H1 (cell line): ENCODE data around the gene TJP2. TPM values are rescaled to one million over a fixed set of nuclear protein-coding genes. Genes with fewer than 3 reads are reported as not detected.

ENCODE experiments used
- CTCF ChIA-PET: fragments of 300-600 bp; sonication (Branson Sonifier 250); formaldehyde crosslinking; loops from one replicate; lab custom pipeline; 2021; ENCODE audit not compliant: partially characterized antibody; lab: Charles Lee
- POLR2A ChIA-PET: fragments of 300-600 bp; sonication (Branson Sonifier 250); formaldehyde crosslinking; loops from one replicate; lab custom pipeline; 2021; ENCODE audit warnings: inconsistent platforms; ENCODE audit not compliant: partially characterized antibody; lab: Charles Lee
- DNase-seq, 2 experiments: peaks; one replicate each; pipeline versions ENCODE4 v3.0.0 to v3.0.0-alpha.2; 2010 to 2022; ENCODE audit warnings: low spot score in 2 of 2, low read depth in 1 of 2, mixed read lengths in 1 of 2
- FAIRE-seq: peaks from 2 replicates; lab custom pipeline; 2011; peaks lifted over from hg19 to GRCh38; lab: Jason Lieb, UNC
- H2AFZ ChIP-seq: 2 replicates; pipeline ENCODE4 v1.8.1; 2012; ENCODE audit warnings: low read length, inconsistent platforms
- H2AK5ac ChIP-seq: 2 replicates; pipeline ENCODE4 v1.6.1; 2013; ENCODE audit warnings: low read depth, low read length
- H2BK120ac ChIP-seq: replicated peaks from 2 replicates; pipeline ENCODE3; 2013; ENCODE audit warnings: low read depth, low read length, inconsistent platforms
- H2BK12ac ChIP-seq: 2 replicates; pipeline ENCODE4 v1.6.1; 2013; ENCODE audit warnings: low read depth, low read length
- H2BK15ac ChIP-seq: 2 replicates; pipeline ENCODE4 v1.6.1; 2013; ENCODE audit warnings: low read length
- H2BK20ac ChIP-seq: 2 replicates; pipeline ENCODE4 v1.6.1; 2013; ENCODE audit warnings: low read length
- H2BK5ac ChIP-seq: 2 replicates; pipeline ENCODE4 v1.6.1; 2013; ENCODE audit warnings: low read depth, low read length
- H3K14ac ChIP-seq: 2 replicates; pipeline ENCODE4 v1.6.1; 2013; ENCODE audit warnings: inconsistent platforms; ENCODE audit not compliant: insufficient read length
- H3K18ac ChIP-seq: 2 replicates; pipeline ENCODE4 v1.6.1; 2013; ENCODE audit warnings: low read length; ENCODE audit errors: extremely low read depth
- H3K23ac ChIP-seq: 2 replicates; pipeline ENCODE4 v1.6.1; 2013; ENCODE audit warnings: inconsistent platforms; ENCODE audit not compliant: insufficient read length
- H3K23me2 ChIP-seq: 2 replicates; pipeline ENCODE4 v1.6.1; 2013; ENCODE audit warnings: low read depth, low read length
- H3K27ac ChIP-seq: 2 replicates; pipeline ENCODE4 v1.6.1; 2011; ENCODE audit warnings: low read depth, low read length, inconsistent platforms
- H3K27me3 ChIP-seq, 4 experiments: replicated peaks in 1 of 4; 1 replicate in 1 of 4; 2 replicates in 3 of 4; pipeline versions ENCODE4 v1.6.1 to v1.8.1; 2011 to 2013; ENCODE audit warnings: low read length in 3 of 4, mild to moderate bottlenecking in 3 of 4, inconsistent platforms in 2 of 4, mixed read lengths in 2 of 4, moderate library complexity in 1 of 4; ENCODE audit not compliant: control insufficient read depth in 3 of 4, insufficient read depth in 3 of 4; ENCODE audit errors: extremely low read depth in 1 of 4
- H3K36me3 ChIP-seq, 4 experiments: 2 replicates each; pipeline versions ENCODE4 v1.6.1 to v1.8.1; 2011 to 2013; ENCODE audit warnings: mild to moderate bottlenecking in 4 of 4, low read length in 3 of 4, moderate library complexity in 2 of 4, control low read depth in 1 of 4, inconsistent platforms in 1 of 4; ENCODE audit not compliant: insufficient read depth in 4 of 4, control insufficient read depth in 2 of 4
- H3K4ac ChIP-seq: replicated peaks from 2 replicates; pipeline ENCODE3; 2013; ENCODE audit warnings: low read length, low read depth, mixed read lengths, inconsistent platforms; ENCODE audit not compliant: insufficient read length
- H3K4me1 ChIP-seq, 4 experiments: replicated peaks in 1 of 4; 1 replicate in 1 of 4; 2 replicates in 3 of 4; pipeline versions ENCODE4 v1.6.1 to v1.8.1; 2011 to 2013; ENCODE audit warnings: low read length in 3 of 4, inconsistent platforms in 2 of 4, mixed read lengths in 1 of 4; ENCODE audit not compliant: insufficient read depth in 4 of 4, control insufficient read depth in 3 of 4
- H3K4me2 ChIP-seq, 2 experiments: 2 replicates each; pipeline versions ENCODE4 v1.6.1 to v1.8.1; 2011 to 2013; ENCODE audit warnings: low read depth in 2 of 2, low read length in 2 of 2, control low read depth in 1 of 2, inconsistent platforms in 1 of 2, mild to moderate bottlenecking in 1 of 2; ENCODE audit not compliant: insufficient read depth in 1 of 2
- H3K4me3 ChIP-seq, 4 experiments: fragments of 200-600, 300-600 bp in 1 of 4; sonication (generic), shearing (Covaris generic), sonication (Bioruptor Twin) in 1 of 4; 2 replicates each; pipeline versions ENCODE4 v1.5.1 to v1.8.1; 2011 to 2016; ENCODE audit warnings: low read length in 4 of 4, low read depth in 3 of 4, control low read depth in 2 of 4, inconsistent platforms in 2 of 4, mild to moderate bottlenecking in 2 of 4, mixed read lengths in 1 of 4, moderate library complexity in 1 of 4; ENCODE audit not compliant: insufficient read depth in 2 of 4; ENCODE audit errors: extremely low read depth in 1 of 4
- H3K56ac ChIP-seq: replicated peaks from 2 replicates; pipeline ENCODE3; 2013; ENCODE audit warnings: low read depth, mild to moderate bottlenecking, mixed read lengths, low read length, inconsistent platforms; ENCODE audit not compliant: insufficient read length
- H3K79me1 ChIP-seq: 2 replicates; pipeline ENCODE4 v1.6.1; 2013; ENCODE audit warnings: low read depth, low read length, control low read depth
- H3K79me2 ChIP-seq, 2 experiments: 2 replicates each; pipeline versions ENCODE4 v1.6.1 to v1.8.1; 2012 to 2013; ENCODE audit warnings: low read length in 2 of 2, mild to moderate bottlenecking in 2 of 2, inconsistent platforms in 1 of 2; ENCODE audit not compliant: insufficient read depth in 2 of 2, control insufficient read depth in 1 of 2
- H3K9ac ChIP-seq, 4 experiments: replicated peaks in 1 of 4; 1 replicate in 1 of 4; 2 replicates in 3 of 4; pipeline versions ENCODE4 v1.6.1 to v1.8.1; 2011 to 2013; ENCODE audit warnings: low read depth in 3 of 4, low read length in 3 of 4, control low read depth in 2 of 4, mild to moderate bottlenecking in 2 of 4, moderate library complexity in 2 of 4, inconsistent platforms in 1 of 4; ENCODE audit errors: extremely low read depth in 1 of 4
- H3K9me3 ChIP-seq, 2 experiments: 2 replicates each; pipeline versions ENCODE4 v1.6.1 to v1.8.1; 2012 to 2013; ENCODE audit warnings: mild to moderate bottlenecking in 2 of 2, moderate library complexity in 2 of 2, control low read depth in 1 of 2, inconsistent platforms in 1 of 2, low read depth in 1 of 2, low read length in 1 of 2, mixed read lengths in 1 of 2; ENCODE audit not compliant: insufficient read depth in 2 of 2
- H4K20me1 ChIP-seq, 2 experiments: replicated peaks in 1 of 2; 2 replicates each; pipeline versions ENCODE3 to v1.8.1; 2011 to 2013; ENCODE audit warnings: inconsistent platforms in 2 of 2, low read length in 2 of 2, mild to moderate bottlenecking in 1 of 2; ENCODE audit not compliant: insufficient read depth in 2 of 2, control insufficient read depth in 1 of 2
- H4K5ac ChIP-seq: 2 replicates; pipeline ENCODE4 v1.6.1; 2013; ENCODE audit warnings: low read length, low read depth, mixed read lengths, inconsistent platforms; ENCODE audit not compliant: insufficient read length
- H4K8ac ChIP-seq: 2 replicates; pipeline ENCODE4 v1.8.0; 2013; ENCODE audit warnings: mild to moderate bottlenecking, moderate library complexity, low read length, inconsistent platforms; ENCODE audit not compliant: insufficient read depth; ENCODE audit errors: extremely low read depth
- H4K91ac ChIP-seq: replicated peaks from 2 replicates; pipeline ENCODE3; 2013; ENCODE audit warnings: low read length, mixed read lengths, inconsistent platforms; ENCODE audit not compliant: insufficient read length
- BACH1 ChIP-seq: IDR thresholded peaks from 2 replicates; pipeline ENCODE4 v1.6.1; 2012; ENCODE audit warnings: low read length, improper control_type of control experiment
- EZH2 ChIP-seq: fragments of 200-600 bp; sonication (generic); IDR thresholded peaks from 2 replicates; pipeline ENCODE4 v1.7.1; 2012; ENCODE audit warnings: low read depth, mild to moderate bottlenecking, moderate library complexity, low read length, inconsistent platforms; ENCODE audit not compliant: severe bottlenecking
- NRF1 ChIP-seq: IDR thresholded peaks from 2 replicates; pipeline ENCODE4 v1.6.1; 2011; ENCODE audit warnings: mild to moderate bottlenecking, low read depth, low read length, improper control_type of control experiment
- TBP ChIP-seq: IDR thresholded peaks from 2 replicates; pipeline ENCODE4 v1.6.1; 2011; ENCODE audit warnings: low read depth, low read length, improper control_type of control experiment
- WGBS, 2 experiments: shearing (Covaris generic) in 1 of 2; methylation state at CpG; one replicate each; pipeline versions ENCODE4 v1.1.6 to v1.1.7; 2013 to 2015; ENCODE audit warnings: low lambda C conversion rate in 2 of 2, mixed read lengths in 2 of 2, inconsistent platforms in 1 of 2, low coverage in 1 of 2, missing lambda C conversion rate in 1 of 2; ENCODE audit not compliant: insufficient replicate concordance in 2 of 2, insufficient coverage in 1 of 2, insufficient read length in 1 of 2; ENCODE audit errors: extremely low coverage in 1 of 2, missing lambda C conversion rate in 1 of 2; 5-methylcytosine and 5-hydroxymethylcytosine counted together
- polyA plus RNA-seq, 7 experiments: library from polyadenylated mRNA; depleted of rRNA in 3 of 7; stranded (reverse) in 5 of 7; unstranded in 2 of 7; fragments of >200 nt in 5 of 7; fragments of 200-250 nt in 2 of 7; gene quantifications; 1 replicate in 5 of 7; 2 replicates in 1 of 7; 4 replicates in 1 of 7; pipeline versions ENCODE4 v1.2.1 to v1.2.3, GENCODE V29; 2011 to 2013; ENCODE audit warnings: missing spikeins in 2 of 7, mixed read lengths in 2 of 7
- total RNA-seq: library from RNA; stranded (reverse); fragmentation: NEBNext Ultra II Directional; extraction: Animal tissue kit (Norgen Biotek cat#: 25700); gene quantifications from 2 replicates; pipeline ENCODE4 v1.2.1, GENCODE V29; 2021

Gene TJP2
- total and polyA plus RNA-seq, 2 of the 8 experiments (the other 6 are each of a cell fraction or from before 2014, with no cell fraction given), result 54.9 to 137 TPM

GRCh38 chr9:69206047-69206446 is 32.0 kb downstream of the TJP2 start:
- H3K56ac ChIP-seq, result no peak overlapping the region
- no peak overlapping the region for H4K8ac ChIP-seq
- H3K18ac ChIP-seq, result no peak overlapping the region
- H3K79me1 ChIP-seq, result no peaks in the 10 kb centered on the region; the same call in 1 of the 2 replicates
- H4K20me1 ChIP-seq, result peaks cover 0 to 2% of the 10 kb centered on the region in 2 experiments
- H3K4me2 ChIP-seq, result no peak overlapping the region; a peak in 1 of 4 replicates
- H3K36me3 ChIP-seq, result no peaks in the 10 kb centered on the region
- H3K23me2 ChIP-seq, result no peaks in the 10 kb centered on the region
- FAIRE-seq (no peak), DNase-seq (no peak)
- H3K9me3 ChIP-seq, result no peaks in the 10 kb centered on the region
- WGBS, 2 experiments, result 89% methylated on average over 5 of the region's 5 CpGs; no CpG with 5 or more reads in 1 of the 2 experiments
- peaks cover 6 to 21% (median 20%) of the 10 kb centered on the region in 4 experiments; a peak in 6 of 7 replicates for H3K4me1 ChIP-seq
- no peak overlapping the region for H3K14ac ChIP-seq
- H2AFZ ChIP-seq, result no peak overlapping the region
- H2BK5ac ChIP-seq, result no peak overlapping the region
- H4K5ac ChIP-seq, result peak overlapping the region; percentile 16
- H3K4me3 ChIP-seq, result no peak overlapping the region
- peak; percentile 79 for TF ChIP-seq BACH1
- no peak for TF ChIP-seq TBP
- no peak for TF ChIP-seq NRF1
- TF ChIP-seq EZH2, result no peak
- H3K23ac ChIP-seq, result no peak overlapping the region
- no peaks in the 10 kb centered on the region for H3K27me3 ChIP-seq
- H3K79me2 ChIP-seq, result peaks cover under 1 to 79% of the 10 kb centered on the region in 2 experiments; a peak in 3 of 4 replicates
- no peak overlapping the region for H3K9ac ChIP-seq
- H4K91ac ChIP-seq, result no peak overlapping the region
- no peak overlapping the region for H3K27ac ChIP-seq
- no peak overlapping the region for H2BK12ac ChIP-seq
- no peak overlapping the region for H2AK5ac ChIP-seq
- no peak overlapping the region for H2BK20ac ChIP-seq
- H3K4ac ChIP-seq, result no peak overlapping the region
- ChIA-PET POLR2A (no interaction called here), CTCF (interaction anchor here (1.2 to 1.9 kb wide), 2 partner anchors 18 to 151 kb away, joined by 4 to 5 read pairs; no protein-coding TSS in a partner anchor)
- no peak overlapping the region for H2BK15ac ChIP-seq
- no peak overlapping the region for H2BK120ac ChIP-seq
